ENCODE measurements around the gene FGD6.
"Not testable (repeated sequence)": the region's sequence is repeated elsewhere in the genome, so short reads cannot be mapped to it uniquely, and the experiment has no call there.

FGD6 gene

GRCh38 chr12:95102916-95103671, 114.2 kb downstream of the FGD6 start:
- no peak overlapping the region for H3K27ac ChIP-seq
- no peak for DNase-seq (ENCODE audit: low spot score)
- H3K4me3 ChIP-seq = no peak overlapping the region
- TF ChIP-seq CTCF (IDR thresholded peaks at IDR 0.05) = no peak

- H3K4me3 ChIP-seq; DNase-seq (ENCODE audit: low spot score); H3K27ac ChIP-seq: not testable (repeated sequence)
Observed at GRCh38 chr12:95101957-95102356, 115.3 kb downstream of the FGD6 start.

GRCh38 chr12:95100264-95101190, 116.7 kb downstream of the FGD6 start:
- TF ChIP-seq CTCF (IDR thresholded peaks at IDR 0.05) = no peak
- no peak overlapping the region for H3K4me3 ChIP-seq
- no peak overlapping the region for H3K27ac ChIP-seq
- DNase-seq (ENCODE audit: low spot score) = no peak

- no peak for DNase-seq (ENCODE audit: low spot score)
- Histone ChIP-seq H3K4me3 (no peak overlapping the region), H3K27ac (no peak overlapping the region)
- TF ChIP-seq CTCF (IDR thresholded peaks at IDR 0.05) = no peak
Observed at GRCh38 chr12:95099270-95099790, 117.9 kb downstream of the FGD6 start.

- no peak for DNase-seq (ENCODE audit: low spot score)
- no peak overlapping the region for H3K4me3 ChIP-seq
- no peak overlapping the region for H3K27ac ChIP-seq
- no peak for TF ChIP-seq CTCF (IDR thresholded peaks at IDR 0.05)
Observed at GRCh38 chr12:95096852-95097251, 120.4 kb downstream of the FGD6 start.

GRCh38 chr12:95096378-95096777, 120.9 kb downstream of the FGD6 start:
- no peak overlapping the region for H3K27ac ChIP-seq
- H3K4me3 ChIP-seq = no peak overlapping the region
- TF ChIP-seq CTCF (IDR thresholded peaks at IDR 0.05) = no peak
- DNase-seq (ENCODE audit: low spot score) = no peak

GRCh38 chr12:95095866-95096265, 121.4 kb downstream of the FGD6 start:
- not testable (repeated sequence) for H3K27ac ChIP-seq; DNase-seq (ENCODE audit: low spot score); H3K4me3 ChIP-seq

Data from coronary artery (tissue), 2 donors.